Placental epithelial cell (primary cell): ENCODE measurements around the gene MTTP. TPM values are rescaled to one million over a fixed set of nuclear protein-coding genes. Genes with fewer than 3 reads are reported as not detected.

ENCODE experiments used
- total RNA-seq: library from RNA; depleted of rRNA; stranded (reverse); fragments of >200 nt; gene quantifications from 2 replicates; pipeline ENCODE4 v1.2.3, GENCODE V29; 2012

The MTTP gene
- total RNA-seq: not detected in 2 replicates

DNA sequence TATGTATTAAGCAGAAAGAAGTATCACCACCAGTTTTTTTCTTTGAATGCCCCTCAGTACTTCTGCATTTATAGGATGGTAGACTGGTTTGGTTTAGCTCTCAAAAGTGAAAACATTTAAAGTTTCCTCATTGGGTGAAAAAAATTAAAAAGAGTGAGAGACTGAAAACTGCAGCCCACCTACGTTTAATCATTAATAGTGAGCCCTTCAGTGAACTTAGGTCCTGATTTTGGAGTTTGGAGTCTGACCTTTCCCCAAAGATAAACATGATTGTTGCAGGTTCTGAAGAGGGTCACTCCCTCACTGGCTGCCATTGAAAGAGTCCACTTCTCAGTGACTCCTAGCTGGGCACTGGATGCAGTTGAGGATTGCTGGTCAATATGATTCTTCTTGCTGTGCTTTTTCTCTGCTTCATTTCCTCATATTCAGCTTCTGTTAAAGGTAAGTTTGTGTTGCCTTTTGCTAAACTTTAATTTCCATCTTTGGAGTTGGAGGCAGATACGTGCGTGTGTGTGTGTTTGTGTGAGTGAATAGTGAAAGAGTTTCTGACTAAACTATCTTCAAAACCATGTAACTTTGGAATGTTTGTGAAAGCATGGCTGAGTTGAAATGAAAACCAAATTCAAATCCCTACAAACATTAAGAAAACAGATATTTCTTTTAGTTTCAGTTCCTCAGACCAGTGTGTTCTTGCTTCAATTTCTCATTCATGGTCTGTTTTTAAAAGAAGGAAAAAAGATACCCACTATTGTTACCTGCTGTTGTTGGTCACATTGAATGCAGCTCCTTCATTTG is at the start of gene MTTP:
MTTP (plus strand) TSS at position 295 of the 795 bp plus-strand sequence; CDS start at position 381, 86 bp downstream.

DNA sequence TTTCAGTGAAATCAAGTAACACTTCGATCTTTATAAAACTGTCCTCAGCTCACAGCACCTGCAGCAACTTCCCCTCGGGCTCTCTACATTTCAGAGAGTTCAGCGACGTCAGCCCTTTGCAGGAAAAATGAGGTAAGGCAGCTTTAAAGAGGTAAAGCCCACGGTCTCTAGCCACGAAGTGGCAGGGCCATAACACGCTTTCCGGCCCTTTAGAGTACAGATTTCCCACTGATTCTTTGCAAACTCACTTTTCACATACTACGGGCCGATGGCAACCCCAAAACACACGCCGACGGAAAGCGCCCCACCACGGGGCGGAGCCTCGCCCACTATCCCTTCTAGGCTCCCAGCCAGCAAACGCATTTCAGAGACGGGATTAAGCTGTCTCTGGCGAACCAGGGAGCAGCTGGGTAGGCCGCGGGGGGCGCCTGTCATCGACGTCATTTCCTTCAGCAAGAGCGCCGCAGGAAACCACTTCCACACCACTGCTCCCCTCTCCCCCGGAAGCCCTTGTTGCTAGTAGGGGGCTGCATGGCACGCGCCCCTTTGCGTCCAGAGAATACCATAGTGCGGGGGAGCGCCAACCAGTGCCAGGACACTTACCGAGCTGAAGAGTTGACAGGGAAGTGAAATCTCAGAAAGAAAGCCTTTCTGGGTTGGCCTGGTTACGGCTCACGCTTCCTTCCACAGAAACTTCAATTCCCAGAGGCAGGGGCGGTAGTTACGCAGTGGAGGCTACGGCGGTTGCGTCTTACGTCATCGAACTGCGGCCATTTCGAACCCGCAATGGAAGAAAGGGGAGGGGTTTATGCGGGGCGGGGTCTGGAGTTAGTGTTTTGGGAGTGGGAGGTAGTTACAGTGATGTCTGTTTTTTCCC is 11.1 kb upstream of the MTTP start, which contains the start of gene TRMT10A:
TRMT10A (minus strand) TSS at position 730 of the 877 bp plus-strand sequence. CDS start 4,701 bp downstream, outside the sequence.

DNA sequence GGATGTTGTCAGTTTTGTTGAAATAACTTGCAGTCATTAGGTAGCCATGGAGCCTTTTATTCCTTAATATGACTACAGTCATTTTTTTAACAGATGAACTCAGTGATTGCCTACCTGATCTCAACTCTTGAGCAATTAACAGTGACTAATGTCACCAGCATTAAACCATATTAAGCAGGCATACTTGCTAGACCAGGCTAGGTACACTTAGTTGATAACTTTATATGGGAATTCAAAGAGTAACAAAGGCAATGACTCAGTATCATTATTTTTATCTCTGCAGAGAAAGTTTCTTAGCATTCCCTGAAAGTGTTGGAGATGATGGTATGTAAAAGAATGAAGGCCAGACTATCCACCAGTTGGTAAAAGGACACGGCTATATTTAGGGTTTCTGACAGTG is 83.2 kb downstream of the MTTP start, which contains the start of gene C4orf54:
C4orf54 (minus strand) TSS at position 31 of the 400 bp plus-strand sequence. CDS start 3,180 bp downstream, outside the sequence.

Other genes with a start within 250 kb of the MTTP start
- gene ADH1C, start 222.1 kb upstream of the MTTP start, total RNA-seq: not detected in 2 replicates
- not detected in 2 replicates for gene ADH7, start 139.5 kb upstream of the MTTP start, total RNA-seq
- not detected in 2 replicates for gene C4orf17, start 63.8 kb upstream of the MTTP start, total RNA-seq
- 5.1 and 8.9 TPM in 2 replicates for gene TRMT10A, start 10.8 kb upstream of the MTTP start, total RNA-seq
- under 0.01 TPM in 1 of 2 replicates, not detected in the other for gene C4orf54, start 83.0 kb downstream of the MTTP start, total RNA-seq
- 71.1 and 96.5 TPM in 2 replicates for gene DAPP1, start 242.0 kb downstream of the MTTP start, total RNA-seq